GM19438 (cell line): ENCODE results near the gene DNAI1.
"Not testable (repeated sequence)": the region's sequence is repeated elsewhere in the genome, so short reads cannot be mapped to it uniquely, and the experiment has no call there.

Source experiments
- ATAC-seq: cut with Tn5 transposase; IDR thresholded peaks from one replicate; pipeline ENCODE4 v1.9.1; 2021; ENCODE audit warnings: low read depth; ENCODE audit not compliant: unreplicated experiment

The DNAI1 gene

DNA sequence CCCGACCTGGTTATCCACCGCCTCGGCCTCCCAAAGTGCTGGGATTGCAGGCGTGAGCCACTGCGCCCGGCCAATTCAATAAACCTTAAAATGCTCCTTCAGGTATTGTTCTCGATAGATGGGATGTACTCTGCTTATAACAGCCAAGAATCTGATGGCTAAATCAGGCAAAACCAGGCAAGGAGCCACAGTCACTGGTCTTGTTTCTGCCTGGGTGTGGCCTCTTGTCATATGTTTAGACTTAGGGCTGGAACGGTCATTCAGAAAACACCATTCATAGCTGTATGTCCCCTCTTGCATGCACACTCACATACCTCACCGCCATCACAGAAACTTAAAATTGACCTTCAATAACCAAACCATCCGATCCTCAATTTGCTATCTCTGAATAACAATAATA, 8.0 kb upstream of the DNAI1 start:
- ATAC-seq: no peak

GRCh38 chr9:34451135-34451534, 7.5 kb upstream of the DNAI1 start:
- ATAC-seq: no peak

DNA sequence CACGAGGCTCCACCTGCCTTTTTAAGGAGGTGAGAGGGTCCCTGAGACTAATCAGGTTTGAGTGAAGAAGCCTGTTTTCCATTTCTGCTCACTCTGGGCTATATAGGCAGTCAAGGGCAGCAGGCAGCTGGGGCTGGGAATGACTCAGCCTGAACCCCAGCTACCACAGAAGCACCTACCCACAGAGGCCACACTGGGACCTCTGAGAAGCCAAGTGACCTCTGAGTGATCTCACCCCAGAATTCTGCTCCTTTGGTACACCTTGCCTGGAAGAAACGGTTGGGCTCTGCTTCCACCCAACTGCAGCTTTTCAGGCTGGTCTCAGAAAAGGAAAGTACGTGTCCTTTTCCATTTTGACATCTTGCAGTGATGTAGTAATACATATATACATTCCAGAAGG, 7.1 kb upstream of the DNAI1 start:
- ATAC-seq: no peak

DNA sequence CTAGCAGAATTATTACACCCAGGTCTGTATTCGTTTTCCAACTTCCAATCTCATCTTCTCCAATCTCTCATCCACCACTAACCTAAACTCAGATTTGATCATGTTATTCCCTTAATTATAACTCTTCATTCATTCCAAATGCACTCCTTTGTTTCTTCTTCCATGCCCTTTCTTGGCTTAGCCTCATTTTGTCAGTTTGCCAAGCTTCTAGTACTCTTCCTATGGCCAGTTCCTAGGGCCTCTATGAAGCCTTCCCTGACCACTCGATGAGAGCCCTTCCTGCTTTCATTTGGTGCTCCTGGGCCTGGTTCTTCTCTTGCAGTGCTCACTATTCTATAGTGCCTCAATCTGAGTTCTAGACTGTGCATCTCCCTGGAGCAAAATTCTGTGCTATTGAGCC, 6.0 kb upstream of the DNAI1 start:
- no peak for ATAC-seq

GRCh38 chr9:34454571-34455065, 4.0 kb upstream of the DNAI1 start:
- no peak for ATAC-seq

DNA sequence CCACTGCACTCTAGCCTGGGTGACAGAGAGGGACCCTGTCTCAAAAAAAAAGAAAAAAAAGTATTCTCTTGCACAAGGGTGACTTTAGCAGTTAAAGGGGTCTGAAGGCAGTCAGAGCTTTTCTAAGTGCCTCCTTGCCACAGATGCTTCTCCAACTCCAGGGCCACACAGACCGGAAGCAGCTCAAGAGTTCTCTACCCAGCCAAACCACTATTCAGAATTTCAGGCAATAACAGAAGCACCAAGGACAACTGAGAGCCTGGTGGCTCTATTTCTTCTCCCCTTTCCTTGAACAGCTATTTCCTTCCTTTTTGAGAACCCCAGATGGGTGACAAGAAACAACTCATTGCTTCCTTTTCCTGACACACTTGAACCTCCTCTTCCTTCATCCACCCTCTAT, 2.5 kb upstream of the DNAI1 start:
- ATAC-seq: no peak

DNA sequence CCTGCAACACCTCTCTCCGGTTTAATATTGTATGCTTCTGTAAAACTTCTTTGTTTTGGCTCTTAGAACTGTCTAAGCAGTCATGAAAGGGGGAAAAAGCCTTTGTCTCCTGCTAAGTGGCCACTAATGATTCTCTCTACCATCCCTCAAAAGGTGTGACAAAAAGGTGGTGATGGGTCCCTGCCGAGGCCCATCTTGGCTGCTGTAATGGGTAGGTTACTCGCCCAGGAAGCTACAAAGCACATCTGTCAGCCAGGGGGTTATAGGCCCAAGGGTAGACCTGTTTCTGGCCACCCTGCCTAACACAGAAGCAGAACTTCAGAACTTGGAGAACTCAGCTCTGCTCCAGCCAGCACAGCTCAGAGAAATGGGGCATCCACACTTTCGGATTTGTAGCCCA, 1.9 kb upstream of the DNAI1 start:
- no peak for ATAC-seq

GRCh38 chr9:34457266-34458012, 1.2 kb upstream of the DNAI1 start:
- ATAC-seq: no peak

DNA sequence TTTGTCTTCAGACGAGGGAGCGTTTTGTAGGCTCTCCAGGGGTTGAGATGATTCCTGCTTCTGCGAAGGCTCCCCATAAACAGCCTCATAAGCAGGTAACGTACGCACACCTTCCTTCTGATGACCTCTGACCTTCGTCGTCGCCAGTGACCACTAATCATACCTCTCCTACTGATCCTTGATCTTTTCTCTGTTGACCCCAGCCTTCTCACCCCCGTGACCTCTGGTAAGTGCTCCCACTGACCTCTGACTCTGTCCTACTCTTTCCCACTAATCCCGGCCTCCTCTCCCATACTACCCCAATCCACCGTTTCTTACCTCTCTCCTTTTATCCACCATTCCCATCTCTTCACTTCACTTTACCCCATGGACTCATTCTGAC, 345 bp downstream of the DNAI1 start:
- no peak for ATAC-seq

GRCh38 chr9:34459356-34459755, 751 bp downstream of the DNAI1 start:
- ATAC-seq: no peak

DNA sequence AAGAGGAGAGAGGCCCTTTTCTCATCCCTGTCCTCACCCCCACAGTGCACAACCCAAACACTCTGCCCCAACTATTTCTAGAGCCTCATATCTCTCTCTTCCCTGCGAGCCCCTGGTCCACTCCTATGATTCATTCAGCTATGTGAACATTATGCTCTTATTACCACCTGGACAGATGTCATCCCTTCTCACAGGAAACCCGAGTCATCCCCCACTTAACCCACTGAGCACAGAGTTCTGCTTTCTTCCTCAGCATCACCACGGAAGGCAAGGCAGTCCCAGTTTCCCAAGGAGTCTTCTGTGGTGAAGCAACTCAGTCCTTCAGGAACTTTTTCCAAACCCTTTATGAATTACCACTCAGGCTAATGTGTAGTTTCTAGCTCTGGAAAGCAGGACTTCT, 1.3 kb downstream of the DNAI1 start:
- no peak for ATAC-seq

DNA sequence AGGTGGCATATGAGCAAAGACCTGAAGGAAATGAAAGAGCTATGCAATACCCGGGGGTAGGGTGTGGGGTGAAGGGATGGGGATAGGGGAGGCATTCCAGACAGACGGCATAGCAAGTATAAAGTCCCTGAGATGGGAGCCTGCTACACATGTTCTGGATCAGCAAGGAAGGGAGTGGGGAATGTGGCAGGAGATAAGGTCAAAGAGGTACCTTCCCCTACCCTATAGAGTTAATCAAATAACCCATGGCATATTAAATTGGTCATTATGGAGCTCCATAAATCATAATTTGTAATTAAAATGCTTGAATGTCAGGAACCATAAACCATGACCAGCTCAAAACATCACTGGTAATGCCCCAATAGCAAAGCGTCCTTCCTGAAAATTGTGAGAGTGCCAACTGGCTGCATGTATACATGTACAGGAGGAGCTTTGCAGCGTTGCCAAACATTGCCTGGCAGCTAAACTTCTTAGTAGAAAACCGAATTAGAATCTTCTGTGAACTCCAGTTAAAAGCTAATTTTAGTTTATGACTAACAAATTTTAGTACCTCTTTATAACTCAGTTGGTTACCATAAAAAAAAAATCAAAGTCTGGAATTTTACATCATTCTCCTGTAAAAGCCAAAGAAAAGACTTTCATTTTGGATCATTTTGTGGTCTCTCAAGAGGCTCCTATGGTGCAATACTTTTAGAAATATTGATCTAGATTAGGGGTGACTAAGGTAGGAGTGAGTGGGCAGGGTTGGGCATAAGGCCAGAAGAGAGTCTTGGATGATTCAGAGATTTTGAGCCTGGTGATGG, 4.7 kb downstream of the DNAI1 start:
- no peak for ATAC-seq

DNA sequence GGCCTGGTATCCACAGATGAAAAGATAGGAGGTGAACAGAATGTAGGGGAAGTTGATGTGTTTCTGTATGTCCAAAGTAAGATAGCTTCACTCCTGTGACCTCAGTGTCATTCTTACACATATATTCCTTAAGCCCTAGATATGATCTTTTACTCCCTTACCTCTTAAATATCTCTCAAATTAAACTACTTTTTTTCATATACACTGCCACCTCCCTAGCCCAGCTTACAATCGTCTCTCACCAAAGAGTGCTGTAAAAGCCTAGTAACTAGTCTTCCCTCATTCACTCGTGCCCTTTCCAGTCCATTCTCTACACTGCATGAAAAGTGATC, 5.3 kb downstream of the DNAI1 start:
- ATAC-seq: no peak

DNA sequence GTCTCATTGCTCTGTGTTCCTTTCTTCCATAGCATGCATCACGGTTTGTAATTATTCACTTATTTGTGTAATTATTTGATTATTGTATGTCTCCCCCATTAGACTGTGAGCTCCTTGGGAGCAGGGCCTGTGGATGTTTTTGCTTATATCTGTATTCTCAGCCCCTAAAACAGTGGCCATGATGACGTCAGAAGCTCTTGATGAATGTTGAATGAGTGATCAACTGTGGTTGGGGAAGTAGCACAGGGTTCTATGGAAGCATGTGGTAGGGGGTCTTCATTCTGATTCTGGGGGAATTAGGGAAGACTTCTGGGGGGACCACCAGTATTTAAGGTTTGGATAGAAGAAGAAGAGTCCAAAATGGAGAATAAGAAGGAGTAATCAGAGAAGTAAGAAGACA, 6.0 kb downstream of the DNAI1 start:
- no peak for ATAC-seq

DNA sequence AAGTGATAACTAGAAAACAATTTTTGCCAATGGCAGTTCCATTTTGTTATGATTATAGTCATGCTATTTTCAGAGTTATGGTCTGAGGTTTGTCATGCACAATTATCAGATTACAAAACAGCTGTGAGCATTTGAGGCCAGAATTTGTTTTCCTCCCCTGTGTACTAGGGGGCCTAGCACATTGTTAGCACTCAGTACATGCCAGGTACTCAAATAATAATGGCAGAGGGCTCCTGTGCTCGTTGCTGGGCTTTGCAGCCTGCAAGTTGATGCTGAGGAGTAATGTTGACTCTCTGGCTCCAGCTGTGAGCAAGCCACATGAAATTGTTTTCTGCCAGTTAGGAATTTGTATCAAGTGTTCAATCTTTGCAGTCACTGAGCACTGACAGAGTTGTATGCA, 6.9 kb downstream of the DNAI1 start:
- ATAC-seq: no peak

GRCh38 chr9:34475097-34475496, 16.5 kb downstream of the DNAI1 start:
- ATAC-seq: no peak

GRCh38 chr9:34477541-34477940, 18.9 kb downstream of the DNAI1 start:
- no peak for ATAC-seq

GRCh38 chr9:34479431-34479866, 20.8 kb downstream of the DNAI1 start:
- ATAC-seq: no peak

DNA sequence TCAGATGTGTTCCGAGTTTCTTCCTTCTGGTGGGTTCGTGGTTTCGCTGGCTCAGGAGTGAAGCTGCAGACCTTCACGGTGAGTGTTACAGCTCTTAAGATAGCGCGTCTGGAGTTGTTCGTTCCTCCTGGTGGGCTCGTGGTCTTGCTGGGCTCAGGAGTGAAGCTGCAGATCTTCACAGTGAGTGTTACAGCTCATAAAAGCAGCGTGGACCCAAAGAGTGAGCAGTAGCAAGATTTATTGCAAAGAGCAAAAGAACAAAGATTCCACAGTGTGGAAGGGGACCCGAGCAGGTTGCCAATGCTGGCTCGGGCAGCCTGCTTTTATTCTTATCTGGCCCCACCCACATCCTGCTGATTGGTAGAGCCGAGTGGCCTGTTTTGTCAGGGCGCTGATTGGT, 23.0 kb downstream of the DNAI1 start:
- not testable (repeated sequence) for ATAC-seq

DNA sequence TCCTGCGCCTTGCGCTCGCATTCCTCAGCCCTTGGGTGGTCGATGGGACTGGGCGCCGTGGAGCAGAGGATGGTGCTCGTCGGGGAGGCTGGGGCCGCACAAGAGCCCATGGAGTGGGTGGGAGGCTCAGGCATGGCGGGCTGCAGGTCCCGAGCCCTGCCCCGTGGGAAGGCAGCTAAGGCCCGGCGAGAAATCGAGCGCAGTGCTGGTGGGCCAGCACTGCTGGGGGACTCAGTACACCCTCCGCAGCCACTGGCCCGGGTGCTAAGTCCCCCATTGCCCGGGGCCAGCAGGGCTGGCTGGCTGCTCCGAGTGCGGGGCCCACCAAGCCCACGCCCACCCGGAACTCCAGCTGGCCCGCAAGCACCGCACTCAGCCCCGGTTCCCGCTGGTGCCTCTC, 24.1 kb downstream of the DNAI1 start:
- not testable (repeated sequence) for ATAC-seq

DNA sequence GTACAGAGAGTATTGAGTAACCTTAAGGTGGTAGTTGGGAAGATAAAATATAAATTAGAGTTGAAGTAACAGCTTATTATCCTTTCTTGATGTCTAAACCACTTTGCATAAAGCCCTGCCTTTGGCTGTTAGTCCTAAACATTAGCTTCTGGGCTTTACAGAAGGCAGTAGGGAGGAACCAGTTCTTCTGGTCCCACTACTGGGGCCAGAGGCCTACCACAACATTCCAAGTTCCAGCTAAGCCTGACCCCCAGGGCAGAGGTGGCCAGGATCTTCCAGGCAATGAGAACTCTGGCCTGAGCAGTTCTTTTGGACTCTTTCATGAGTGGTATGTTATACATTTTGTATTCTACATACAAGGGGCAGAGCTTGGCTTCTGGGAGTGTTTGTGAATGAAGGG, 26.1 kb downstream of the DNAI1 start:
- ATAC-seq: no peak

DNA sequence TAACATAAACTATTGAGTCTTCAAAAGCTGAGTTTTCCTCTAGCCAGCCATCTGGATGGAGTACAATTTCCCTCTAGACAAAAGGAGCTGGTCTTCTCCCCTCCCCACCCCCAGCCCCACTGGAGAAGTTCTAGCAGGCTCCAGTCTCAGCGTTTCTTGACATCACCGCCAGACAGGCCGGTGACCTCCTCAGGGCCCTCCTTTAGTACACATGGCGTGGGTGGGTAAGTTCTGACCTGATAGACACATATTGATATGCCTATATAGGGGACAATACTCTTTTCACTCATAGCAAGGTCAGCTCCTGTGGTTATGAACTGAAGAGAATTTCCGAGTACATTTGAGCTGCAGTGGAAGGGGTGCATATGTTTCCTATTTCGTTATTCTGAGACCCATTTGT, 27.2 kb downstream of the DNAI1 start:
- ATAC-seq: no peak
